A549 (cell line): ENCODE data around the gene CLSTN2.

ENCODE experiments used
- JUN ChIP-seq, 2 experiments: fragments of >200 bp; sonication (Bioruptor Twin); formaldehyde crosslinking; IDR thresholded peaks; 2 replicates in 1 of 2; 3 replicates in 1 of 2; pipeline ENCODE4 v1.6.1; 2016 to 2017
- MAFK ChIP-seq: fragments of 450-650 bp; IDR thresholded peaks from 2 replicates; pipeline ENCODE4 v1.6.1; 2014; ENCODE audit not compliant: partially characterized antibody
- RNF2 ChIP-seq: fragments of 200-600 bp; sonication (generic); IDR thresholded peaks from 2 replicates; pipeline ENCODE4 v1.6.1; 2016; ENCODE audit warnings: low read depth, mild to moderate bottlenecking, antibody characterized with exemption, moderate library complexity, borderline replicate concordance
- ZFP36 ChIP-seq: fragments of 450-650 bp; IDR thresholded peaks from 2 replicates; pipeline ENCODE4 v1.6.1; 2014; ENCODE audit warnings: borderline replicate concordance; ENCODE audit not compliant: partially characterized antibody
- TF ChIP-seq, protein P1 (sequence below): fragments of >200 bp; sonication (Bioruptor Twin); formaldehyde crosslinking; IDR thresholded peaks from 3 replicates; pipeline ENCODE4 v1.5.1; 2016
- TF ChIP-seq, protein P2 (sequence below): fragments of 200-600 bp; sonication (generic); IDR thresholded peaks from 2 replicates; pipeline ENCODE4 v1.6.1; 2016; ENCODE audit warnings: antibody characterized with exemption, mild to moderate bottlenecking, moderate library complexity
- TF ChIP-seq, protein P3 (sequence below): IDR thresholded peaks from 2 replicates; pipeline ENCODE4 v1.6.1; 2012

DNA sequence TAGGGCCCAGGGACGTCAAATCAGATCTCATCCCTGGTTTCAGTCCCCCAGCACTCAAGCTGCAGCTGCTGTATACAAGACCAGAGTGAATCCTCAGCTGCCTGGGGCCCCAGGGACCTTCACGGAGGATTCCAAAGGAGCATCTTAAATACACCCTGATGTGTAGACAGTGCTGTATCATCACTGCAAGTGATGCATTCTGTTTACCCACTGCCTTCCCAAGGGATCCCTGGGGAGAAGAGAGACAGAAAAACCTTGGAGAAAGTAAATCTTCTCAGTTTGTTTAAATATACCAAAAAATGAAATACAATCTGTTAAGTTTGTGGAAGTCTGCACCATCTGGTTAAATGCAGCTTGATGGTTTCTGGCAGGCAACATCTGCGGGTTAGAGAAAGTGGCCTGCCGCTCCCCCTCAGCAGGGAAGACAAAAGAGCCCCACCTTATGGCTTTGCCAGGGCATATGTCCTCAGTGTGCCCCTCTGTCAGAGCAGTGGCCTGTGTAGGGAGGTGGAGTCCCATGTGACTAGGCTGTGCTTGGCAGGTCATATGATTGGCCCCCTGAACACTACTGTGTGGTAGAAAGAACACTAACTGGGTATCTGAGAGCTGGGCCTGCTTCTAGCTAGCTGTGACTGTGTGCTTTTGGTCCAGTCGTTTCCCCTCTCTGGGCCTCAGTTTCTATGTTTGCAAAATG is 520.7 kb downstream of the CLSTN2 start:
- TF ChIP-seq RNF2 (no peak), JUN (IDR thresholded peaks at IDR 0.05) (no peak), MAFK (no peak), ZFP36 (no peak)
- TF ChIP-seq, protein P1, sequence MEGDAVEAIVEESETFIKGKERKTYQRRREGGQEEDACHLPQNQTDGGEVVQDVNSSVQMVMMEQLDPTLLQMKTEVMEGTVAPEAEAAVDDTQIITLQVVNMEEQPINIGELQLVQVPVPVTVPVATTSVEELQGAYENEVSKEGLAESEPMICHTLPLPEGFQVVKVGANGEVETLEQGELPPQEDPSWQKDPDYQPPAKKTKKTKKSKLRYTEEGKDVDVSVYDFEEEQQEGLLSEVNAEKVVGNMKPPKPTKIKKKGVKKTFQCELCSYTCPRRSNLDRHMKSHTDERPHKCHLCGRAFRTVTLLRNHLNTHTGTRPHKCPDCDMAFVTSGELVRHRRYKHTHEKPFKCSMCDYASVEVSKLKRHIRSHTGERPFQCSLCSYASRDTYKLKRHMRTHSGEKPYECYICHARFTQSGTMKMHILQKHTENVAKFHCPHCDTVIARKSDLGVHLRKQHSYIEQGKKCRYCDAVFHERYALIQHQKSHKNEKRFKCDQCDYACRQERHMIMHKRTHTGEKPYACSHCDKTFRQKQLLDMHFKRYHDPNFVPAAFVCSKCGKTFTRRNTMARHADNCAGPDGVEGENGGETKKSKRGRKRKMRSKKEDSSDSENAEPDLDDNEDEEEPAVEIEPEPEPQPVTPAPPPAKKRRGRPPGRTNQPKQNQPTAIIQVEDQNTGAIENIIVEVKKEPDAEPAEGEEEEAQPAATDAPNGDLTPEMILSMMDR: no peak
- TF ChIP-seq, protein P2, sequence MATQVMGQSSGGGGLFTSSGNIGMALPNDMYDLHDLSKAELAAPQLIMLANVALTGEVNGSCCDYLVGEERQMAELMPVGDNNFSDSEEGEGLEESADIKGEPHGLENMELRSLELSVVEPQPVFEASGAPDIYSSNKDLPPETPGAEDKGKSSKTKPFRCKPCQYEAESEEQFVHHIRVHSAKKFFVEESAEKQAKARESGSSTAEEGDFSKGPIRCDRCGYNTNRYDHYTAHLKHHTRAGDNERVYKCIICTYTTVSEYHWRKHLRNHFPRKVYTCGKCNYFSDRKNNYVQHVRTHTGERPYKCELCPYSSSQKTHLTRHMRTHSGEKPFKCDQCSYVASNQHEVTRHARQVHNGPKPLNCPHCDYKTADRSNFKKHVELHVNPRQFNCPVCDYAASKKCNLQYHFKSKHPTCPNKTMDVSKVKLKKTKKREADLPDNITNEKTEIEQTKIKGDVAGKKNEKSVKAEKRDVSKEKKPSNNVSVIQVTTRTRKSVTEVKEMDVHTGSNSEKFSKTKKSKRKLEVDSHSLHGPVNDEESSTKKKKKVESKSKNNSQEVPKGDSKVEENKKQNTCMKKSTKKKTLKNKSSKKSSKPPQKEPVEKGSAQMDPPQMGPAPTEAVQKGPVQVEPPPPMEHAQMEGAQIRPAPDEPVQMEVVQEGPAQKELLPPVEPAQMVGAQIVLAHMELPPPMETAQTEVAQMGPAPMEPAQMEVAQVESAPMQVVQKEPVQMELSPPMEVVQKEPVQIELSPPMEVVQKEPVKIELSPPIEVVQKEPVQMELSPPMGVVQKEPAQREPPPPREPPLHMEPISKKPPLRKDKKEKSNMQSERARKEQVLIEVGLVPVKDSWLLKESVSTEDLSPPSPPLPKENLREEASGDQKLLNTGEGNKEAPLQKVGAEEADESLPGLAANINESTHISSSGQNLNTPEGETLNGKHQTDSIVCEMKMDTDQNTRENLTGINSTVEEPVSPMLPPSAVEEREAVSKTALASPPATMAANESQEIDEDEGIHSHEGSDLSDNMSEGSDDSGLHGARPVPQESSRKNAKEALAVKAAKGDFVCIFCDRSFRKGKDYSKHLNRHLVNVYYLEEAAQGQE: no peak
- TF ChIP-seq, protein P3, sequence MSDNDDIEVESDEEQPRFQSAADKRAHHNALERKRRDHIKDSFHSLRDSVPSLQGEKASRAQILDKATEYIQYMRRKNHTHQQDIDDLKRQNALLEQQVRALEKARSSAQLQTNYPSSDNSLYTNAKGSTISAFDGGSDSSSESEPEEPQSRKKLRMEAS: no peak
